H1 (cell line): ENCODE data around the gene TNNI2. TPM values are rescaled to one million over a fixed set of nuclear protein-coding genes. Genes with fewer than 3 reads are reported as not detected.

ENCODE experiments used
- EGR1 ChIP-seq: IDR thresholded peaks from 2 replicates; pipeline ENCODE4 v1.6.1; 2011; ENCODE audit warnings: low read depth, low read length, borderline replicate concordance
- polyA plus RNA-seq, 7 experiments: library from polyadenylated mRNA; depleted of rRNA in 3 of 7; stranded (reverse) in 5 of 7; unstranded in 2 of 7; fragments of >200 nt in 5 of 7; fragments of 200-250 nt in 2 of 7; gene quantifications; 1 replicate in 5 of 7; 2 replicates in 1 of 7; 4 replicates in 1 of 7; pipeline versions ENCODE4 v1.2.1 to v1.2.3, GENCODE V29; 2011 to 2013; ENCODE audit warnings: missing spikeins in 2 of 7, mixed read lengths in 2 of 7
- total RNA-seq: library from RNA; stranded (reverse); fragmentation: NEBNext Ultra II Directional; extraction: Animal tissue kit (Norgen Biotek cat#: 25700); gene quantifications from 2 replicates; pipeline ENCODE4 v1.2.1, GENCODE V29; 2021
- TF ChIP-seq, protein P1 (sequence below): fragments of 300-600 bp; sonication (generic); IDR thresholded peaks from 2 replicates; pipeline ENCODE4 v1.7.1; 2012; ENCODE audit warnings: low read length, moderate library complexity, mild to moderate bottlenecking, inconsistent platforms; ENCODE audit not compliant: insufficient replicate concordance

Gene TNNI2
- total and polyA plus RNA-seq, 2 of the 8 experiments (the other 6 are each of a cell fraction or from before 2014, with no cell fraction given) = not detected

DNA sequence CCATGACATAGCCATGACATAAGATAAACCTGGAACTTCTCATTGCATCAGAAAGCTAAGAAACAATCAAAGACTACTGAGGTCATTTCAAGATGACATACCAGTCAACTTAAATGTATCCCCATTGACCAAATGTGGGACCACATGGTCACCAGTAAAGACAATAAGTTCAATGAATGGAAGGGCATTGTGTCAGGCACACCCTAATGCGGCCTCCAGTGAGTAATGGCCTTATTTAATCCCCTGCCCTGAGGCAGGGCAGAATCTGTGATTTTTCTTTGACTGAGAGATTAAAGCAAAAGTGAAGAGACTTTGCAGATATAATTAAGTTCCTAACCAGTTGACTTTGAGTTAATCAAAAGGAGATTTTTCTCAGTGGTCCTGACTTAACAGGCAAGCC lies 21.3 kb upstream of the TNNI2 start (continued):
- TF ChIP-seq, protein P1, sequence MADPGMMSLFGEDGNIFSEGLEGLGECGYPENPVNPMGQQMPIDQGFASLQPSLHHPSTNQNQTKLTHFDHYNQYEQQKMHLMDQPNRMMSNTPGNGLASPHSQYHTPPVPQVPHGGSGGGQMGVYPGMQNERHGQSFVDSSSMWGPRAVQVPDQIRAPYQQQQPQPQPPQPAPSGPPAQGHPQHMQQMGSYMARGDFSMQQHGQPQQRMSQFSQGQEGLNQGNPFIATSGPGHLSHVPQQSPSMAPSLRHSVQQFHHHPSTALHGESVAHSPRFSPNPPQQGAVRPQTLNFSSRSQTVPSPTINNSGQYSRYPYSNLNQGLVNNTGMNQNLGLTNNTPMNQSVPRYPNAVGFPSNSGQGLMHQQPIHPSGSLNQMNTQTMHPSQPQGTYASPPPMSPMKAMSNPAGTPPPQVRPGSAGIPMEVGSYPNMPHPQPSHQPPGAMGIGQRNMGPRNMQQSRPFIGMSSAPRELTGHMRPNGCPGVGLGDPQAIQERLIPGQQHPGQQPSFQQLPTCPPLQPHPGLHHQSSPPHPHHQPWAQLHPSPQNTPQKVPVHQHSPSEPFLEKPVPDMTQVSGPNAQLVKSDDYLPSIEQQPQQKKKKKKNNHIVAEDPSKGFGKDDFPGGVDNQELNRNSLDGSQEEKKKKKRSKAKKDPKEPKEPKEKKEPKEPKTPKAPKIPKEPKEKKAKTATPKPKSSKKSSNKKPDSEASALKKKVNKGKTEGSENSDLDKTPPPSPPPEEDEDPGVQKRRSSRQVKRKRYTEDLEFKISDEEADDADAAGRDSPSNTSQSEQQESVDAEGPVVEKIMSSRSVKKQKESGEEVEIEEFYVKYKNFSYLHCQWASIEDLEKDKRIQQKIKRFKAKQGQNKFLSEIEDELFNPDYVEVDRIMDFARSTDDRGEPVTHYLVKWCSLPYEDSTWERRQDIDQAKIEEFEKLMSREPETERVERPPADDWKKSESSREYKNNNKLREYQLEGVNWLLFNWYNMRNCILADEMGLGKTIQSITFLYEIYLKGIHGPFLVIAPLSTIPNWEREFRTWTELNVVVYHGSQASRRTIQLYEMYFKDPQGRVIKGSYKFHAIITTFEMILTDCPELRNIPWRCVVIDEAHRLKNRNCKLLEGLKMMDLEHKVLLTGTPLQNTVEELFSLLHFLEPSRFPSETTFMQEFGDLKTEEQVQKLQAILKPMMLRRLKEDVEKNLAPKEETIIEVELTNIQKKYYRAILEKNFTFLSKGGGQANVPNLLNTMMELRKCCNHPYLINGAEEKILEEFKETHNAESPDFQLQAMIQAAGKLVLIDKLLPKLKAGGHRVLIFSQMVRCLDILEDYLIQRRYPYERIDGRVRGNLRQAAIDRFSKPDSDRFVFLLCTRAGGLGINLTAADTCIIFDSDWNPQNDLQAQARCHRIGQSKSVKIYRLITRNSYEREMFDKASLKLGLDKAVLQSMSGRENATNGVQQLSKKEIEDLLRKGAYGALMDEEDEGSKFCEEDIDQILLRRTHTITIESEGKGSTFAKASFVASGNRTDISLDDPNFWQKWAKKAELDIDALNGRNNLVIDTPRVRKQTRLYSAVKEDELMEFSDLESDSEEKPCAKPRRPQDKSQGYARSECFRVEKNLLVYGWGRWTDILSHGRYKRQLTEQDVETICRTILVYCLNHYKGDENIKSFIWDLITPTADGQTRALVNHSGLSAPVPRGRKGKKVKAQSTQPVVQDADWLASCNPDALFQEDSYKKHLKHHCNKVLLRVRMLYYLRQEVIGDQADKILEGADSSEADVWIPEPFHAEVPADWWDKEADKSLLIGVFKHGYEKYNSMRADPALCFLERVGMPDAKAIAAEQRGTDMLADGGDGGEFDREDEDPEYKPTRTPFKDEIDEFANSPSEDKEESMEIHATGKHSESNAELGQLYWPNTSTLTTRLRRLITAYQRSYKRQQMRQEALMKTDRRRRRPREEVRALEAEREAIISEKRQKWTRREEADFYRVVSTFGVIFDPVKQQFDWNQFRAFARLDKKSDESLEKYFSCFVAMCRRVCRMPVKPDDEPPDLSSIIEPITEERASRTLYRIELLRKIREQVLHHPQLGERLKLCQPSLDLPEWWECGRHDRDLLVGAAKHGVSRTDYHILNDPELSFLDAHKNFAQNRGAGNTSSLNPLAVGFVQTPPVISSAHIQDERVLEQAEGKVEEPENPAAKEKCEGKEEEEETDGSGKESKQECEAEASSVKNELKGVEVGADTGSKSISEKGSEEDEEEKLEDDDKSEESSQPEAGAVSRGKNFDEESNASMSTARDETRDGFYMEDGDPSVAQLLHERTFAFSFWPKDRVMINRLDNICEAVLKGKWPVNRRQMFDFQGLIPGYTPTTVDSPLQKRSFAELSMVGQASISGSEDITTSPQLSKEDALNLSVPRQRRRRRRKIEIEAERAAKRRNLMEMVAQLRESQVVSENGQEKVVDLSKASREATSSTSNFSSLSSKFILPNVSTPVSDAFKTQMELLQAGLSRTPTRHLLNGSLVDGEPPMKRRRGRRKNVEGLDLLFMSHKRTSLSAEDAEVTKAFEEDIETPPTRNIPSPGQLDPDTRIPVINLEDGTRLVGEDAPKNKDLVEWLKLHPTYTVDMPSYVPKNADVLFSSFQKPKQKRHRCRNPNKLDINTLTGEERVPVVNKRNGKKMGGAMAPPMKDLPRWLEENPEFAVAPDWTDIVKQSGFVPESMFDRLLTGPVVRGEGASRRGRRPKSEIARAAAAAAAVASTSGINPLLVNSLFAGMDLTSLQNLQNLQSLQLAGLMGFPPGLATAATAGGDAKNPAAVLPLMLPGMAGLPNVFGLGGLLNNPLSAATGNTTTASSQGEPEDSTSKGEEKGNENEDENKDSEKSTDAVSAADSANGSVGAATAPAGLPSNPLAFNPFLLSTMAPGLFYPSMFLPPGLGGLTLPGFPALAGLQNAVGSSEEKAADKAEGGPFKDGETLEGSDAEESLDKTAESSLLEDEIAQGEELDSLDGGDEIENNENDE = no peak
- no peak for TF ChIP-seq EGR1
